ENCODE measurements around the gene MYH15.

DNA sequence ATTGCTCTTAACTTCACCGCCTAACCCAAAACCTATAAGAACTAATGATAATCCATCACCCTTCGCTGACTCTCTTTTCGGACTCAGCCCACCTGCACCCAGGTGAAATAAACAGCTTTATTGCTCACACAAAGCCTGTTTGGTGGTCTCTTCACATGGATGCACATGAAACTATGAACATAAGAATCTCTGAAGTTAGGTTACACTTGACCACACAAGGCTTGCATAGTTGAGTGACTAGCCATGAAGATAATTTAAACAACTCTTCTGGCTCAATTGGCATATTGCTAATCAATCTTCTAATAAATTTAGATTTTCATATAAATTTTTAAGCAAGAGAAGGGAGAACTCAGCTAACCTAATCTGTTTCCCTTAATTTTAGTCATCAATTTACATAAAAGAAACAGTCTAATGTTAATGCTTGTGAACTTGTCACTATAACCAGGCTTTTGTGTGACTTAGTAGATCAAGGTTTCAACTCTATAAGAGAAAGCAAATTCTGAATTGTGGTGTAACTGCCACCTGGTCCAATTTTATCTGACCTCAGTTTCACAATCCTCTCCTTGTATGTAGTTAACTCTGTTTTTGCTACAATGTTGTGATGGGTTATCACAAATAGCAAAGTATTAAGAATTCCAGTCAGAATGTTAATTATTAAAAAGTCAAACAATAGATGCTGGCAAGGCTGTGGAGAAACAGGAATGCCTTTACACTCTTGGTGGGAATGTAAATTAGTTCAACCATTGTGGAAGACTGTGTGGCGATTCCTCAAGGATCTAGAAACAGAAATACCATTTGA, 132.0 kb downstream of the MYH15 start:
- no peak for TF ChIP-seq POLR2AphosphoS5 (IDR thresholded peaks at IDR 0.05; ENCODE audit: borderline replicate concordance, low read depth, low read length)
- TF ChIP-seq EZH2 (IDR thresholded peaks at IDR 0.05): no peak
- no peak for TF ChIP-seq FOXP2 (optimal IDR thresholded peaks at IDR 0.05; ENCODE audit: control extremely low read depth, extremely low read length, insufficient read depth)

All from SK-N-MC (cell line).